Left ventricle myocardium inferior (tissue), 1 donor: ENCODE data around the gene MCOLN3. TPM values are rescaled to one million over a fixed set of nuclear protein-coding genes. Genes with fewer than 3 reads are reported as not detected.
A peak's percentile ranks its signal among the peaks of the same experiment; 100 is the strongest.

Source experiments
- DNase-seq: peaks from one replicate; pipeline ENCODE4 v3.0.0-alpha.2; 2020
- H3K27ac ChIP-seq: fragments of 200-600 bp; replicated peaks from 2 replicates; pipeline ENCODE4 v1.8.0; 2021
- H3K27me3 ChIP-seq: fragments of 200-600 bp; 2 replicates; pipeline ENCODE4 v1.8.0; 2021; ENCODE audit warnings: low read depth
- H3K36me3 ChIP-seq: fragments of 200-600 bp; 2 replicates; pipeline ENCODE4 v1.8.0; 2021
- H3K4me1 ChIP-seq: fragments of 200-600 bp; 2 replicates; pipeline ENCODE4 v1.8.0; 2021
- H3K4me3 ChIP-seq: fragments of 200-600 bp; 2 replicates; pipeline ENCODE4 v1.8.0; 2021; ENCODE audit warnings: mild to moderate bottlenecking, moderate library complexity
- H3K9me3 ChIP-seq: fragments of 200-600 bp; replicated peaks from 2 replicates; pipeline ENCODE4 v1.8.0; 2021
- intact Hi-C: fragments of 100-400 bp; cut with micrococcal nuclease; formaldehyde crosslinking; loops from one replicate; pipeline ENCODE4 v1.11.0; 2022
- long read RNA-seq: library from polyadenylated mRNA; unstranded; transcript quantifications from one replicate; pipeline ENCODE4 v2.0.0, GENCODE V29; 2021
- total RNA-seq: library from RNA; stranded (reverse); fragmentation: NEBNext Ultra II Directional; extraction: Animal tissue kit (Norgen Biotek cat#: 25700); gene quantifications from one replicate; pipeline ENCODE4 v1.2.1, GENCODE V29; 2021
- TF ChIP-seq, protein P1 (sequence below): fragments of 200-600 bp; IDR thresholded peaks from 2 replicates; pipeline ENCODE4 v1.8.0; 2021; ENCODE audit warnings: antibody characterized with exemption, mild to moderate bottlenecking, borderline replicate concordance
- donor health status: DM: no; HTN: yes; CAD: no; lungs with severe emphysema.

The MCOLN3 gene
- total RNA-seq = 0.44 TPM
- long read RNA-seq = 0 reads

- Histone ChIP-seq H3K36me3 (no peaks in the 10 kb centered on the region), H3K27me3 (peaks cover 84% of the 10 kb centered on the region), H3K4me3 (peak within 1 kb of the TSS; percentile 67), H3K4me1 (peaks cover 19% of the 10 kb centered on the region), H3K9me3 (no peaks in the 10 kb centered on the region), H3K27ac (no peak within 1 kb of the TSS)
- intact Hi-C loops = no loop called here
- DNase-seq = peak; percentile 17
- TF ChIP-seq, protein P1, sequence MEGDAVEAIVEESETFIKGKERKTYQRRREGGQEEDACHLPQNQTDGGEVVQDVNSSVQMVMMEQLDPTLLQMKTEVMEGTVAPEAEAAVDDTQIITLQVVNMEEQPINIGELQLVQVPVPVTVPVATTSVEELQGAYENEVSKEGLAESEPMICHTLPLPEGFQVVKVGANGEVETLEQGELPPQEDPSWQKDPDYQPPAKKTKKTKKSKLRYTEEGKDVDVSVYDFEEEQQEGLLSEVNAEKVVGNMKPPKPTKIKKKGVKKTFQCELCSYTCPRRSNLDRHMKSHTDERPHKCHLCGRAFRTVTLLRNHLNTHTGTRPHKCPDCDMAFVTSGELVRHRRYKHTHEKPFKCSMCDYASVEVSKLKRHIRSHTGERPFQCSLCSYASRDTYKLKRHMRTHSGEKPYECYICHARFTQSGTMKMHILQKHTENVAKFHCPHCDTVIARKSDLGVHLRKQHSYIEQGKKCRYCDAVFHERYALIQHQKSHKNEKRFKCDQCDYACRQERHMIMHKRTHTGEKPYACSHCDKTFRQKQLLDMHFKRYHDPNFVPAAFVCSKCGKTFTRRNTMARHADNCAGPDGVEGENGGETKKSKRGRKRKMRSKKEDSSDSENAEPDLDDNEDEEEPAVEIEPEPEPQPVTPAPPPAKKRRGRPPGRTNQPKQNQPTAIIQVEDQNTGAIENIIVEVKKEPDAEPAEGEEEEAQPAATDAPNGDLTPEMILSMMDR = no peak
Observed at GRCh38 chr1:85048296-85049064, at the start of gene MCOLN3. Gene MCOLN3 (minus strand): TSS chr1:85048500. CDS start chr1:85045360, 3,140 bp downstream.

DNA sequence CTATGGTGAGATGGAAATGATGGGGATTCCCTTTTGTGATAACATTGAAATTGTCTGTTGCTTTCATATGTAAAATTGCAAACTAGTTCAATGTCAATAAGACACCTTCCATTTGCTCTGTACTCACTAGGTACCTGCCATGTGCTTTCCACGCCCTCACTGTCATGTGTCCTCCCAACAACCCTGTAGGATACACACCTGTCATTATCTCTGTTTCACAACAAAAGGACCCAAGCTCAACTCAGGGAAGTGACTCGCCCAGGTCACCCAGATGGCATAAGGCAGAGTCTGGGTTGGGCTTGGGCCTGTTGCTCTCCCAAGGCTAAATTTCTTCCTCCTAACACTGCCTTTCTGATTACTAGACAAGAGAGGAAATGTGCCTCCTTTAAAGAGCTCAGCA, 45.3 kb upstream of the MCOLN3 start:
- no peaks in the 10 kb centered on the region for H3K36me3 ChIP-seq
- TF ChIP-seq, protein P1 = no peak
- no peak overlapping the region for H3K27ac ChIP-seq
- H3K4me1 ChIP-seq = peaks cover 14% of the 10 kb centered on the region
- H3K9me3 ChIP-seq = no peaks in the 10 kb centered on the region
- H3K4me3 ChIP-seq = no peak overlapping the region
- H3K27me3 ChIP-seq = no peaks in the 10 kb centered on the region
- intact Hi-C loops = no loop called here
- no peak for DNase-seq

- Histone ChIP-seq H3K4me1 (peaks cover 14% of the 10 kb centered on the region), H3K36me3 (no peaks in the 10 kb centered on the region), H3K4me3 (no peak overlapping the region), H3K27me3 (no peaks in the 10 kb centered on the region), H3K27ac (no peak overlapping the region), H3K9me3 (no peaks in the 10 kb centered on the region)
- intact Hi-C loops = no loop called here
- DNase-seq = no peak
- TF ChIP-seq, protein P1 = no peak
Observed at GRCh38 chr1:85091671-85092280, 43.5 kb upstream of the MCOLN3 start.

DNA sequence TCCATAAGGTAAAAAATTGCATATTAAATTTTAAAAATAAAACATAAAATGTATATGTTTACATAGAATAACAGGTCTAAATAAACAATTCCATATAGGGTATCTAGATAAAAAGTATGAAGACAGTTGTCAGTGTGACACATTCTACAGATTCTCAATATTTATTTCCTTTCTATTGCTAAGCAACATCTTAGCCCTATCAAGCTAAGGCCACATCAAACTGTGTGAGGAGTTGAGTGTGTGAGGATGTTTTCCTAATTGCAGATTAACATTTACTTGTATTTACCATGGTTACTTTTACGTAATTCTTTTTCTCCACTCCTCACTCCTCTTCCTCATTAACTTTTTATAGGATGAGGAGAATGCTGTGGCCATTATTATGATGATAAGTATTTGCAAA, 41.9 kb upstream of the MCOLN3 start:
- TF ChIP-seq, protein P1 = no peak
- peaks cover 14% of the 10 kb centered on the region for H3K4me1 ChIP-seq
- no peak for DNase-seq
- H3K27me3 ChIP-seq = no peaks in the 10 kb centered on the region
- no peaks in the 10 kb centered on the region for H3K36me3 ChIP-seq
- intact Hi-C loops = no loop called here
- no peaks in the 10 kb centered on the region for H3K9me3 ChIP-seq
- no peak overlapping the region for H3K27ac ChIP-seq
- H3K4me3 ChIP-seq = no peak overlapping the region

DNA sequence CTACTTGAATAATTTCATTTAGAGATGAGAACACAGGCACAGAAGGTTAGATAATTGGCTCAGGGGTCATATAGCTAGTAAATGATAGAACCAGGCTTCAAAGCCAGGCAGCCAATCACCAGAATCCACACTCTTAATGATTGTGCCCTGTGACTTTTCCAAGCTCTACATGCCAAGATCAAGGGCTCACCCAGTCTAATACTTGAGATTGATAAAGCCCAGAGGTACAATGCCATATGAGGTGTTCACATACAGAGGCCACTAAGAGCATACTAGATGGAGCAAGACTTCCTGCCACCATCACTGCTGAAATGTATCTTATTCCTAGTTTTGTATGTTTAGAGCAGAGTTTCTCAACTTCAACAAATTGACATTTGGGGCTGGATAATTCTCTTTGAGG, 40.9 kb upstream of the MCOLN3 start:
- TF ChIP-seq, protein P1 = no peak
- H3K27ac ChIP-seq = no peak overlapping the region
- intact Hi-C loops = no loop called here
- H3K27me3 ChIP-seq = no peaks in the 10 kb centered on the region
- DNase-seq = no peak
- no peak overlapping the region for H3K4me3 ChIP-seq
- H3K4me1 ChIP-seq = peaks cover 14% of the 10 kb centered on the region
- H3K9me3 ChIP-seq = no peaks in the 10 kb centered on the region
- H3K36me3 ChIP-seq = no peaks in the 10 kb centered on the region
